SK-N-SH treated with all-trans-retinoic acid at 6 μM for 48 hours (cell line): ENCODE measurements around the gene KLK6.
A peak's percentile ranks its signal among the peaks of the same experiment; 100 is the strongest.

ENCODE experiments used
- ATAC-seq: fragments of 200-7000 bp; cut with Tn5 transposase; 3 replicates; pipeline ENCODE4 v1.9.1; 2020; ENCODE audit warnings: mild to moderate bottlenecking, moderate library complexity
- ARNTL ChIP-seq: fragments of 450-650 bp; formaldehyde crosslinking; IDR thresholded peaks from 2 replicates; pipeline ENCODE4 v1.5.0; 2020; ENCODE audit warnings: low read depth, mild to moderate bottlenecking, moderate library complexity, borderline replicate concordance
- BACH2 ChIP-seq: fragments of 250-450 bp; sonication (Bioruptor Pico); IDR thresholded peaks from 2 replicates; pipeline ENCODE4 v1.9.0; 2021; ENCODE audit warnings: mild to moderate bottlenecking, borderline replicate concordance
- CSDC2 ChIP-seq: fragments of 250-450 bp; sonication (Bioruptor Pico); IDR thresholded peaks from 2 replicates; pipeline ENCODE4 v1.5.0; 2020; ENCODE audit warnings: mild to moderate bottlenecking, moderate library complexity
- ESRRG ChIP-seq: fragments of 250-450 bp; sonication (Bioruptor Pico); IDR thresholded peaks from 2 replicates; pipeline ENCODE4 v1.6.1; 2021; ENCODE audit warnings: mild to moderate bottlenecking
- GLIS3 ChIP-seq: fragments of 250-450 bp; sonication (Bioruptor Pico); IDR thresholded peaks from 2 replicates; pipeline ENCODE4 v1.5.0; 2020; ENCODE audit warnings: mild to moderate bottlenecking, moderate library complexity
- ISL1 ChIP-seq: fragments of 250-450 bp; sonication (Bioruptor Pico); IDR thresholded peaks from 2 replicates; pipeline ENCODE4 v2.1.2; 2022; ENCODE audit warnings: mild to moderate bottlenecking, moderate library complexity
- OSR1 ChIP-seq: fragments of 250-450 bp; sonication (Bioruptor Pico); IDR thresholded peaks from 2 replicates; pipeline ENCODE4 v1.8.0; 2022; ENCODE audit warnings: moderate library complexity, mild to moderate bottlenecking, inconsistent platforms
- PPARA ChIP-seq: fragments of 250-450 bp; sonication (Bioruptor Pico); IDR thresholded peaks from 2 replicates; pipeline ENCODE4 v1.5.0; 2020; ENCODE audit warnings: mild to moderate bottlenecking, borderline replicate concordance
- SNAI2 ChIP-seq: fragments of 250-450 bp; sonication (Bioruptor Pico); IDR thresholded peaks from 2 replicates; pipeline ENCODE4 v1.5.0; 2020; ENCODE audit warnings: mild to moderate bottlenecking, moderate library complexity
- TOX ChIP-seq: fragments of 250-450 bp; sonication (Bioruptor Pico); IDR thresholded peaks from 2 replicates; pipeline ENCODE4 v1.8.0; 2021; ENCODE audit warnings: mild to moderate bottlenecking, moderate library complexity, borderline replicate concordance
- ZC3H10 ChIP-seq: fragments of 250-450 bp; sonication (Bioruptor Pico); IDR thresholded peaks from 2 replicates; pipeline ENCODE4 v1.5.1; 2021; ENCODE audit warnings: mild to moderate bottlenecking, moderate library complexity
- ZFP3 ChIP-seq: fragments of 250-450 bp; sonication (Bioruptor Pico); IDR thresholded peaks from 2 replicates; pipeline ENCODE4 v1.5.0; 2020; ENCODE audit warnings: mild to moderate bottlenecking, moderate library complexity
- ZFP30 ChIP-seq: fragments of 450-650 bp; formaldehyde crosslinking; IDR thresholded peaks from 2 replicates; pipeline ENCODE4 v1.5.0; 2022; ENCODE audit warnings: mild to moderate bottlenecking, moderate library complexity
- ZNF565 ChIP-seq: fragments of 450-650 bp; formaldehyde crosslinking; conservative IDR thresholded peaks from 2 replicates; pipeline ENCODE4 v1.5.0; 2020; ENCODE audit warnings: low read depth, mild to moderate bottlenecking, moderate library complexity
- ZNF70 ChIP-seq: fragments of 450-650 bp; formaldehyde crosslinking; IDR thresholded peaks from 2 replicates; pipeline ENCODE4 v1.5.0; 2020; ENCODE audit warnings: mild to moderate bottlenecking, moderate library complexity
- TF ChIP-seq, protein P1 (sequence below): fragments of 250-450 bp; sonication (Bioruptor Pico); IDR thresholded peaks from 2 replicates; pipeline ENCODE4 v1.8.0; 2021; ENCODE audit warnings: low read depth, mild to moderate bottlenecking, moderate library complexity, borderline replicate concordance
- TF ChIP-seq, protein P2 (sequence below): fragments of 250-450 bp; sonication (Bioruptor Pico); IDR thresholded peaks from 2 replicates; pipeline ENCODE4 v1.5.1; 2020; ENCODE audit warnings: low read depth, mild to moderate bottlenecking, moderate library complexity
- TF ChIP-seq, protein P3 (sequence below): fragments of 250-450 bp; sonication (Bioruptor Pico); IDR thresholded peaks from 2 replicates; pipeline ENCODE4 v1.5.0; 2020; ENCODE audit warnings: mild to moderate bottlenecking, moderate library complexity
- TF ChIP-seq, protein P4 (sequence below): fragments of 250-450 bp; sonication (Bioruptor Pico); IDR thresholded peaks from 2 replicates; pipeline ENCODE4 v1.8.0; 2020; ENCODE audit warnings: mild to moderate bottlenecking, moderate library complexity, borderline replicate concordance

Gene KLK6

DNA sequence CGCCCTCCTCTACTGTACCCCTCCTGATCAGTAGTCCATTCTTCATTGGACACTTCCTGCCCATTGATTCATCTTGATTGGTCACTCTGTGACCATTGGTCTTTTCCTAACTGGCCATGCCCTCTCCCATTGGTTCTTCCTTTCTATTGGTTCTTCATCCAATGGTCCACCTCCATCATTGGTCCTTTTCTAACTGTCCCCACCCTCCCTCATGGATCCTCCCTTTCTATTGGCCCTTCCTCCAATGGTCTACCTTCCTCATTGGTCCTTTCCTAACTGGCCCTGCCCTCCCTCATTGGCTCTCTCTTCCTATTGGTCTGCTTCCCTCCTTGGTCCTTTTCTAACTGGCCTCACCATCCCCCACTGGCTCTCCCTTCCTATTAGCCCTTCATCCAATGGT, 7.1 kb downstream of the KLK6 start:
- TF ChIP-seq OSR1 (CRISPR knock-in tag) (no peak), BACH2 (CRISPR knock-in tag) (no peak)
- TF ChIP-seq, protein P1, sequence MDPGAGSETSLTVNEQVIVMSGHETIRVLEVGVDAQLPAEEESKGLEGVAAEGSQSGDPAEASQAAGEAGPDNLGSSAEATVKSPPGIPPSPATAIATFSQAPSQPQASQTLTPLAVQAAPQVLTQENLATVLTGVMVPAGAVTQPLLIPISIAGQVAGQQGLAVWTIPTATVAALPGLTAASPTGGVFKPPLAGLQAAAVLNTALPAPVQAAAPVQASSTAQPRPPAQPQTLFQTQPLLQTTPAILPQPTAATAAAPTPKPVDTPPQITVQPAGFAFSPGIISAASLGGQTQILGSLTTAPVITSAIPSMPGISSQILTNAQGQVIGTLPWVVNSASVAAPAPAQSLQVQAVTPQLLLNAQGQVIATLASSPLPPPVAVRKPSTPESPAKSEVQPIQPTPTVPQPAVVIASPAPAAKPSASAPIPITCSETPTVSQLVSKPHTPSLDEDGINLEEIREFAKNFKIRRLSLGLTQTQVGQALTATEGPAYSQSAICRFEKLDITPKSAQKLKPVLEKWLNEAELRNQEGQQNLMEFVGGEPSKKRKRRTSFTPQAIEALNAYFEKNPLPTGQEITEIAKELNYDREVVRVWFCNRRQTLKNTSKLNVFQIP = no peak
- TF ChIP-seq, protein P2, sequence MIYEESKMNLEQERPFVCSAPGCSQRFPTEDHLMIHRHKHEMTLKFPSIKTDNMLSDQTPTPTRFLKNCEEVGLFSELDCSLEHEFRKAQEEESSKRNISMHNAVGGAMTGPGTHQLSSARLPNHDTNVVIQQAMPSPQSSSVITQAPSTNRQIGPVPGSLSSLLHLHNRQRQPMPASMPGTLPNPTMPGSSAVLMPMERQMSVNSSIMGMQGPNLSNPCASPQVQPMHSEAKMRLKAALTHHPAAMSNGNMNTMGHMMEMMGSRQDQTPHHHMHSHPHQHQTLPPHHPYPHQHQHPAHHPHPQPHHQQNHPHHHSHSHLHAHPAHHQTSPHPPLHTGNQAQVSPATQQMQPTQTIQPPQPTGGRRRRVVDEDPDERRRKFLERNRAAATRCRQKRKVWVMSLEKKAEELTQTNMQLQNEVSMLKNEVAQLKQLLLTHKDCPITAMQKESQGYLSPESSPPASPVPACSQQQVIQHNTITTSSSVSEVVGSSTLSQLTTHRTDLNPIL (CRISPR knock-in tag) = no peak
- TF ChIP-seq, all 23 proteins: peak for 0

DNA sequence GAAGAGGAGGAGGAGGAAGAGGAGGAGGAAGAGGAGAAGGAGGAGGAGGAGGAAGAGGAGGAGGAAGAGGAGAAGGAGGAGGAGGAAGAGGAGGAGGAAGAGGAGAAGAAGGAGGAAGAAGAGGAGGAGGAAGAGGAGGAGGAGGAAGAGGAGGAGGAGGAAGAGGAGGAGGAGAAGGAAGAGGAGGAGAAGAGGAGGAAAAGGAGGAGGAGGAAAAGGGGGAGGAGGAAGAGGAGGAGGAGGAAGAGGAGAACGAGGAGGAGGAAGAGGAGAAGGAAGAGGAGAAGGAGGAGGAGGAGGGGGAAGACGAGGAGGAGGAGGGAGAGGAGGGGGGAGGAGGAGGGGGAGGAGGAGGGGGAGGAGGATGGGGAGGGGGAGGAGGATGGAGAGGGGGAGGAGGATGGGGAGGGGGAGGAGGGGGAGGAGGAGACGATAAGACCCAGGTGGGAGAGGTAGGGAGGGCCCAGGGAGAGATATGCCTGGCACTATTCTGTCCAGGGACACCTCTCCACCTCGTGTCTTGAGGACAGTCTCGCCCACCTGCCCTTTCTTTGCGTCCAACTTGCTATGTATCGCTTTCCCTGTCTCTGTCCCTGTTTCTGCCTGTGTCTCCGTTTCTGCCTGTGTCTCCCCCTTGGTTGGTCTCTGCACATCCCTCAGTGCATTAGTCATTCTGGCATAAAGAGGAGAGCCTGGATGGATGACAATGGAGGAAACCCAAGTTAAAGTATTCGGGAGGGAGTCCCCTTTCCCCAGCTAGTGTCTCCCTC, 9.5 kb downstream of the KLK6 start:
- peak; percentile 61 for ATAC-seq

More for the DNA sequence above, 7.1 kb downstream of the KLK6 start:
- ATAC-seq = no peak

DNA sequence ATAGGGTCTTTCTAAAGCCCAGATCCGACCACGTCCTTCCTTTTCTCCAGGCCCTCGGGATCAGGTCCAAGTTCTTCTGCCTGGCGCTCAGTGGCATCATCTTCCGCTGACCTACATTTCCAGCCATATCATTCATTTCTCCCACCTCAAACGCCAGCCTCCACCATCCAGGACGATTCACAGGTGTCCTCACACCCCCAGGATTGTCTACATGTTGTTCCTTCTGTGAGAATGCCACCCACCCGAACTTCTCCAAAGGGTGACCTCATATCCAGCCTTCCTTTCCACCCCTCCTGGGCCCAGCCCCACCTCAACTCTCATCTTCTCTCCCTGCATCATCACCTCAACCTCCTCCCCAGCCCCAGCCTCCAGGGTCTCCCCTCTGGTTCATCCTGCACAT, 11.8 kb downstream of the KLK6 start:
- TF ChIP-seq BACH2 (CRISPR knock-in tag) = no peak
- TF ChIP-seq CSDC2 (CRISPR knock-in tag) = no peak
- TF ChIP-seq ZFP3 = no peak
- TF ChIP-seq, protein P2 (CRISPR knock-in tag) = no peak
- no peak for TF ChIP-seq OSR1 (CRISPR knock-in tag)
- no peak for TF ChIP-seq ZNF70 (CRISPR knock-in tag)
- TF ChIP-seq ZNF565 (CRISPR knock-in tag) = no peak
- ATAC-seq = no peak

More for the DNA sequence above, 9.5 kb downstream of the KLK6 start:
- TF ChIP-seq, protein P3, sequence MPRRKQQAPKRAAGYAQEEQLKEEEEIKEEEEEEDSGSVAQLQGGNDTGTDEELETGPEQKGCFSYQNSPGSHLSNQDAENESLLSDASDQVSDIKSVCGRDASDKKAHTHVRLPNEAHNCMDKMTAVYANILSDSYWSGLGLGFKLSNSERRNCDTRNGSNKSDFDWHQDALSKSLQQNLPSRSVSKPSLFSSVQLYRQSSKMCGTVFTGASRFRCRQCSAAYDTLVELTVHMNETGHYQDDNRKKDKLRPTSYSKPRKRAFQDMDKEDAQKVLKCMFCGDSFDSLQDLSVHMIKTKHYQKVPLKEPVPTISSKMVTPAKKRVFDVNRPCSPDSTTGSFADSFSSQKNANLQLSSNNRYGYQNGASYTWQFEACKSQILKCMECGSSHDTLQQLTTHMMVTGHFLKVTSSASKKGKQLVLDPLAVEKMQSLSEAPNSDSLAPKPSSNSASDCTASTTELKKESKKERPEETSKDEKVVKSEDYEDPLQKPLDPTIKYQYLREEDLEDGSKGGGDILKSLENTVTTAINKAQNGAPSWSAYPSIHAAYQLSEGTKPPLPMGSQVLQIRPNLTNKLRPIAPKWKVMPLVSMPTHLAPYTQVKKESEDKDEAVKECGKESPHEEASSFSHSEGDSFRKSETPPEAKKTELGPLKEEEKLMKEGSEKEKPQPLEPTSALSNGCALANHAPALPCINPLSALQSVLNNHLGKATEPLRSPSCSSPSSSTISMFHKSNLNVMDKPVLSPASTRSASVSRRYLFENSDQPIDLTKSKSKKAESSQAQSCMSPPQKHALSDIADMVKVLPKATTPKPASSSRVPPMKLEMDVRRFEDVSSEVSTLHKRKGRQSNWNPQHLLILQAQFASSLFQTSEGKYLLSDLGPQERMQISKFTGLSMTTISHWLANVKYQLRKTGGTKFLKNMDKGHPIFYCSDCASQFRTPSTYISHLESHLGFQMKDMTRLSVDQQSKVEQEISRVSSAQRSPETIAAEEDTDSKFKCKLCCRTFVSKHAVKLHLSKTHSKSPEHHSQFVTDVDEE (CRISPR knock-in tag) = no peak
- TF ChIP-seq, protein P4, sequence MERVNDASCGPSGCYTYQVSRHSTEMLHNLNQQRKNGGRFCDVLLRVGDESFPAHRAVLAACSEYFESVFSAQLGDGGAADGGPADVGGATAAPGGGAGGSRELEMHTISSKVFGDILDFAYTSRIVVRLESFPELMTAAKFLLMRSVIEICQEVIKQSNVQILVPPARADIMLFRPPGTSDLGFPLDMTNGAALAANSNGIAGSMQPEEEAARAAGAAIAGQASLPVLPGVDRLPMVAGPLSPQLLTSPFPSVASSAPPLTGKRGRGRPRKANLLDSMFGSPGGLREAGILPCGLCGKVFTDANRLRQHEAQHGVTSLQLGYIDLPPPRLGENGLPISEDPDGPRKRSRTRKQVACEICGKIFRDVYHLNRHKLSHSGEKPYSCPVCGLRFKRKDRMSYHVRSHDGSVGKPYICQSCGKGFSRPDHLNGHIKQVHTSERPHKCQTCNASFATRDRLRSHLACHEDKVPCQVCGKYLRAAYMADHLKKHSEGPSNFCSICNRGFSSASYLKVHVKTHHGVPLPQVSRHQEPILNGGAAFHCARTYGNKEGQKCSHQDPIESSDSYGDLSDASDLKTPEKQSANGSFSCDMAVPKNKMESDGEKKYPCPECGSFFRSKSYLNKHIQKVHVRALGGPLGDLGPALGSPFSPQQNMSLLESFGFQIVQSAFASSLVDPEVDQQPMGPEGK (CRISPR knock-in tag) = no peak
- TF ChIP-seq ISL1 (CRISPR knock-in tag) (no peak), GLIS3 (CRISPR knock-in tag) (no peak), TOX (no peak)

DNA sequence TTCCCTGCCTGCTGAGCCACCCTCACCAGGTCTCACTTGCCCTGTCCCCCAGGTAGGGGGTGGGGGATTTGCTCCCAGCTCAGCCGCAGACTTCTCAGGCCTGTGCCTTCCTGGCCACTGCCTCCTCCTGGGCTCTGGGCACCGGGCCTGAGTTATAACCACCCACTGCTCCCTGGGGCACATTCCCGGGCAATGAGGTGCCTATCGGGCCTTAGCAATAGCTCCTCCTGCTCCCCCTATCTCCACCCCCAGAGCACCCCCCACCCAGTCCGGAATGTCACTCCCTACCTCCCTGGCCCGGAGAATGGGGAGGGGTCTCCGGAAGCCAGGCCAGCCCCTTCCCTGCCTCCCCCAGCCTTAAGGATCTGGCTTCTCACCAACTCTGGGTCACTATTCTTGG, 16.5 kb downstream of the KLK6 start, which contains the start of gene KLK5:
Gene KLK5, minus strand, starts transcription at position 129 of the 400 bp plus-strand sequence. CDS start 381 bp downstream, outside the sequence.
- no peak; the same call in 2 of the 3 replicates for ATAC-seq
- no peak for TF ChIP-seq ARNTL
- TF ChIP-seq GLIS3 (CRISPR knock-in tag) = no peak
- TF ChIP-seq PPARA (CRISPR knock-in tag) = no peak
- TF ChIP-seq ISL1 (CRISPR knock-in tag) = no peak
- no peak for TF ChIP-seq ZFP3

DNA sequence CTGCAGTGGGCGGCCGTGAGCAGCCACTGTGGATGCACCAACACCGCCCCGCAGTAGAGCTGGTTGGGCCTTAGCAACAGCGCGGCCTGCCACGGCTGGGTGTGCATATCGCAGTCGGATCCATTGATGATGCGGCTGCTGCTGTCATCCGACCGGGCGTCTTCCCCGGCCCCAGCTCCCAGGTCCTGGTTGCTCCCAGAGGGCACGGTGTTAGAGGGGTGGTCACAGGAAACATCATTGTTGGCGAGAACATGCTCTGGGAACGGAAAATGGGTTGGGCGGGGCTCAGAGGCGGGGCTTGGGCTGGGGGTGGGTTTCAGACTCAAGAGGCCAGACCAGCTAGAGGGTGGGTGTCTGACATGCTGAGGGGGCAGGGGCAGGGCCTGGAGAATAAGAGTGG, 19.5 kb downstream of the KLK6 start:
- ATAC-seq = no peak
- TF ChIP-seq SNAI2 (CRISPR knock-in tag) (no peak), OSR1 (CRISPR knock-in tag) (no peak), GLIS3 (CRISPR knock-in tag) (no peak), ZC3H10 (CRISPR knock-in tag) (no peak), CSDC2 (CRISPR knock-in tag) (no peak), ESRRG (no peak), TOX (no peak), BACH2 (CRISPR knock-in tag) (no peak), ZFP30 (CRISPR knock-in tag) (no peak), ZFP3 (no peak), ZNF70 (CRISPR knock-in tag) (no peak), ARNTL (no peak)
- TF ChIP-seq, protein P3 (CRISPR knock-in tag) = no peak
